GM12878 (cell line): Measurements from ENCODE around the gene CPNE5. TPM values are rescaled to one million over a fixed set of nuclear protein-coding genes. Genes with fewer than 3 reads are reported as not detected.

ENCODE experiments used
- ATAC-seq: fragments of 200-7000 bp; cut with Tn5 transposase; 3 replicates; pipeline ENCODE4 v1.9.1; 2020; ENCODE audit warnings: mild to moderate bottlenecking, moderate library complexity
- BruUV-seq: library from RNA; stranded (reverse); fragments of 400-500 nt; replicated peaks from 2 replicates; lab custom pipeline; 2021; lab: Mats Ljungman, UMichigan
- CTCF ChIA-PET: fragments of 300-600 bp; sonication (Branson Sonifier 250); formaldehyde crosslinking; extraction: SDS; loops from one replicate; lab custom pipeline; 2021; ENCODE audit warnings: inconsistent platforms; lab: Yijun Ruan, JAX
- POLR2A ChIA-PET: fragments of 350-600 bp; formaldehyde crosslinking; extraction: SDS; loops from one replicate; lab custom pipeline; 2021; ENCODE audit warnings: inconsistent platforms; lab: Charles Lee
- RAD21 ChIA-PET: fragments of 300-600 bp; sonication (Branson Sonifier 250); formaldehyde crosslinking; loops from one replicate; lab custom pipeline; 2023; ENCODE audit warnings: antibody characterized with exemption; ENCODE audit not compliant: unreplicated experiment; lab: Charles Lee
- SMC1A ChIA-PET: fragments of 300-600 bp; sonication (Branson Sonifier 250); formaldehyde crosslinking; loops from one replicate; lab custom pipeline; 2023; ENCODE audit not compliant: unreplicated experiment, uncharacterized antibody; lab: Charles Lee
- DNase-seq: peaks from one replicate; pipeline ENCODE4 v3.0.0-alpha.2; 2011; ENCODE audit warnings: low read depth, low spot score
- FAIRE-seq: peaks from 3 replicates; lab custom pipeline; 2011; peaks lifted over from hg19 to GRCh38; lab: Jason Lieb, UNC
- H2AFZ ChIP-seq: 2 replicates; pipeline ENCODE4 v1.6.0; 2011; ENCODE audit warnings: low read depth, low read length, control low read depth; ENCODE audit not compliant: control insufficient read depth
- H3K27ac ChIP-seq: 2 replicates; pipeline ENCODE4 v1.5.1; 2011; ENCODE audit warnings: control low read depth; ENCODE audit not compliant: control insufficient read depth, insufficient read depth
- H3K27me3 ChIP-seq, 2 experiments: replicated peaks in 1 of 2; 2 replicates each; pipeline versions ENCODE4 v1.6.0 to v1.6.1; 2011; ENCODE audit warnings: low read length in 1 of 2; ENCODE audit not compliant: control insufficient read depth in 2 of 2, insufficient read depth in 2 of 2
- H3K36me3 ChIP-seq, 2 experiments: 2 replicates each; pipeline ENCODE4 v1.5.1; 2011; ENCODE audit warnings: low read length in 1 of 2; ENCODE audit not compliant: control insufficient read depth in 2 of 2, insufficient read depth in 2 of 2
- H3K4me1 ChIP-seq: 2 replicates; pipeline ENCODE4 v1.6.1; 2011; ENCODE audit warnings: mild to moderate bottlenecking, low read length, moderate library complexity, mixed read lengths; ENCODE audit not compliant: control insufficient read depth, insufficient read depth
- H3K4me2 ChIP-seq: 2 replicates; pipeline ENCODE4 v1.6.0; 2011; ENCODE audit warnings: control low read depth; ENCODE audit not compliant: control insufficient read depth, insufficient read depth
- H3K4me3 ChIP-seq: fragments of 200-600 bp; sonication (generic); 2 replicates; pipeline ENCODE4 v1.5.1; 2016
- H3K79me2 ChIP-seq: 2 replicates; pipeline ENCODE4 v1.6.0; 2011; ENCODE audit warnings: low read length; ENCODE audit not compliant: control insufficient read depth, insufficient read depth
- H3K9ac ChIP-seq: 2 replicates; pipeline ENCODE4 v1.8.0; 2011; ENCODE audit warnings: low read length, control low read depth, mixed read lengths; ENCODE audit not compliant: control insufficient read depth, insufficient read depth
- H3K9me3 ChIP-seq: replicated peaks from 3 replicates; pipeline ENCODE4 v1.5.1; 2011; ENCODE audit warnings: mild to moderate bottlenecking, low read length; ENCODE audit not compliant: control insufficient read depth, insufficient read depth
- H4K20me1 ChIP-seq: 2 replicates; pipeline ENCODE4 v1.6.0; 2011; ENCODE audit not compliant: control insufficient read depth, insufficient read depth
- E2F8 ChIP-seq: fragments of 450-650 bp; IDR thresholded peaks from 2 replicates; pipeline ENCODE4 v1.6.1; 2018; ENCODE audit warnings: mild to moderate bottlenecking, low read depth, moderate library complexity; ENCODE audit not compliant: partially characterized antibody
- ETV6 ChIP-seq, 2 experiments: fragments of 450-650 bp in 1 of 2; IDR thresholded peaks in 1 of 2; conservative IDR thresholded peaks in 1 of 2; 2 replicates each; pipeline ENCODE4 v1.6.1; 2014; ENCODE audit warnings: antibody characterized with exemption in 1 of 2, borderline replicate concordance in 1 of 2, low read depth in 1 of 2, mild to moderate bottlenecking in 1 of 2, moderate library complexity in 1 of 2
- GATAD2B ChIP-seq: fragments of 450-650 bp; conservative IDR thresholded peaks from 2 replicates; pipeline ENCODE4 v1.6.1; 2017; ENCODE audit warnings: low read depth, mild to moderate bottlenecking, moderate library complexity
- NR2C1 ChIP-seq: fragments of 450-650 bp; IDR thresholded peaks from 2 replicates; pipeline ENCODE4 v1.6.1; 2017; ENCODE audit warnings: antibody characterized with exemption, mild to moderate bottlenecking, moderate library complexity
- SIX5 ChIP-seq: IDR thresholded peaks from 2 replicates; pipeline ENCODE4 v1.6.1; 2011; ENCODE audit warnings: mild to moderate bottlenecking, low read depth, low read length, moderate library complexity; ENCODE audit not compliant: severe bottlenecking
- TCF12 ChIP-seq: IDR thresholded peaks from 2 replicates; pipeline ENCODE4 v1.6.1; 2011; ENCODE audit warnings: low read depth, mild to moderate bottlenecking, low read length
- WGBS: methylation state at CpG from one replicate; pipeline ENCODE4 v1.1.6; 2016; ENCODE audit warnings: low lambda C conversion rate; ENCODE audit not compliant: insufficient replicate concordance, insufficient coverage; ENCODE audit errors: missing lambda C conversion rate; 5-methylcytosine and 5-hydroxymethylcytosine counted together
- in situ Hi-C: fragments of 300-500 bp; cut with MboI; formaldehyde crosslinking; loops from 9 replicates; pipeline ENCODE4 v1.14.3; 2018; ENCODE audit warnings: mixed read lengths
- intact Hi-C: fragments of 100-400 bp; cut with micrococcal nuclease; formaldehyde crosslinking; loops from one replicate; pipeline ENCODE4 v1.14.2; 2022; ENCODE audit not compliant: unreplicated experiment
- polyA plus RNA-seq, 11 experiments: library from polyadenylated mRNA; depleted of rRNA in 4 of 11; unstranded in 6 of 11; stranded (reverse) in 5 of 11; fragments of >200 nt; fragmentation: Nextera tagmentation in 4 of 11; fragmentation: Illumina TruSeq in 1 of 11; extraction: Ambion mirVana in 4 of 11; extraction: Trizol in 1 of 11; gene quantifications; 1 replicate in 1 of 11; 2 replicates in 10 of 11; pipeline versions ENCODE4 v1.2.1 to v1.2.3, GENCODE V29; 2011 to 2016; ENCODE audit warnings: inconsistent platforms in 2 of 11, missing spikeins in 2 of 11, low read depth in 1 of 11
- total RNA-seq, 4 experiments: library from RNA; depleted of rRNA in 3 of 4; stranded (reverse); fragments of >200 nt in 3 of 4; fragmentation: Illumina TruSeq in 1 of 4; extraction: Trizol in 1 of 4; gene quantifications; 2 replicates each; pipeline versions ENCODE4 v1.2.1 to v1.2.3, GENCODE V29; 2013 to 2021

Gene CPNE5
- total and polyA plus RNA-seq, 10 of the 15 experiments (the other 5 are each of a cell fraction or from before 2014, with no cell fraction given), result 2.4 to 39.1 (median 18.2) TPM

GRCh38 chr6:36863670-36864540 lies 24.7 kb upstream of the CPNE5 start:
- no peaks in the 10 kb centered on the region for H3K9me3 ChIP-seq
- no peak overlapping the region for H2AFZ ChIP-seq
- no peaks in the 10 kb centered on the region for H3K4me1 ChIP-seq
- TF ChIP-seq GATAD2B, result no peak
- TF ChIP-seq ETV6 (conservative IDR thresholded peaks at IDR 0.05 in 1 of 2, IDR thresholded peaks at IDR 0.05 in 1 of 2; ENCODE audit: borderline replicate concordance in 1 of 2, low read depth in 1 of 2), result no peak
- no peak for TF ChIP-seq NR2C1
- no peak for TF ChIP-seq SIX5
- TF ChIP-seq TCF12, result no peak
- TF ChIP-seq E2F8, result no peak
- TF ChIP-seq, all 136 proteins: peak for 0
- BruUV-seq, result no TSS peak
- DNase-seq, result no peak
- WGBS, result over 99% methylated on average over 12 of the region's 12 CpGs
- Histone ChIP-seq H3K4me2 (no peak overlapping the region), H3K36me3 (peaks cover 7 to 8% of the 10 kb centered on the region in 2 experiments; a peak in 2 of 4 replicates), H3K4me3 (no peak overlapping the region), H4K20me1 (no peaks in the 10 kb centered on the region), H3K79me2 (peaks cover 5% of the 10 kb centered on the region), H3K9ac (no peak overlapping the region), H3K27ac (no peak overlapping the region), H3K27me3 (no peaks in the 10 kb centered on the region)
- FAIRE-seq, result no peak
- ChIA-PET POLR2A (no interaction called here), CTCF (interaction anchor here (0.7 to 4.5 kb wide), 7 partner anchors 8 to 308 kb away, joined by 3 to 22 read pairs (median 3); no protein-coding TSS in a partner anchor), RAD21 (no interaction called here), SMC1A (interaction anchor here (0.9 to 1.2 kb wide), 3 partner anchors 11 to 154 kb away, joined by 3 to 6 read pairs (median 3); partner anchors contain the start of gene PPIL1)
- in situ Hi-C loops (no loop called here), intact Hi-C loops (no loop called here)
- ATAC-seq, result no peak
